GM18498 (cell line): Measurements from ENCODE around the gene CDK4.

Experiments
- ATAC-seq: cut with Tn5 transposase; IDR thresholded peaks from one replicate; pipeline ENCODE4 v1.9.1; 2021; ENCODE audit warnings: mild to moderate bottlenecking, moderate library complexity; ENCODE audit not compliant: unreplicated experiment

Gene CDK4

GRCh38 chr12:57741413-57741789 lies 10.7 kb downstream of the CDK4 start:
- no peak for ATAC-seq

GRCh38 chr12:57740656-57741412 lies 11.3 kb downstream of the CDK4 start:
- peak; percentile 54 for ATAC-seq

GRCh38 chr12:57739914-57740538 lies 12.1 kb downstream of the CDK4 start:
- no peak for ATAC-seq

GRCh38 chr12:57739387-57739786 lies 12.7 kb downstream of the CDK4 start:
- no peak for ATAC-seq

- no peak for ATAC-seq
Measured at GRCh38 chr12:57738661-57739237, 13.4 kb downstream of the CDK4 start, which contains the start of gene AGAP2. AGAP2 (minus strand) TSS chr12:57738742; CDS start chr12:57738246, 496 bp downstream.

GRCh38 chr12:57737467-57738460 lies 14.3 kb downstream of the CDK4 start:
- ATAC-seq, result no peak

- ATAC-seq, result no peak
Measured at GRCh38 chr12:57736741-57737466, 15.2 kb downstream of the CDK4 start.

GRCh38 chr12:57735952-57736740 lies 16.0 kb downstream of the CDK4 start:
- ATAC-seq, result no peak

GRCh38 chr12:57735198-57735855 lies 16.8 kb downstream of the CDK4 start:
- no peak for ATAC-seq

- ATAC-seq, result no peak
Measured at GRCh38 chr12:57734591-57734990, 17.5 kb downstream of the CDK4 start.

- ATAC-seq, result no peak
Measured at GRCh38 chr12:57733928-57734327, 18.2 kb downstream of the CDK4 start.

GRCh38 chr12:57732726-57733593 lies 19.1 kb downstream of the CDK4 start:
- no peak for ATAC-seq

- ATAC-seq, result no peak
Measured at GRCh38 chr12:57732270-57732669, 19.8 kb downstream of the CDK4 start.

- no peak for ATAC-seq
Measured at GRCh38 chr12:57731411-57732080, 20.6 kb downstream of the CDK4 start.

- no peak for ATAC-seq
Measured at GRCh38 chr12:57730336-57731067, 21.6 kb downstream of the CDK4 start.

GRCh38 chr12:57729321-57729844 lies 22.7 kb downstream of the CDK4 start:
- ATAC-seq, result no peak
